Nephron (organoid): ENCODE measurements around the gene ELOF1.

ENCODE experiments used
- H3K27ac Mint-ChIP-seq, 3 experiments: 2 replicates each; pipeline ENCODE4 v1.8.0; 2020; ENCODE audit warnings: mixed read lengths in 3 of 3, mild to moderate bottlenecking in 2 of 3, moderate library complexity in 1 of 3
- H3K27me3 Mint-ChIP-seq: 2 replicates; pipeline ENCODE4 v1.8.0; 2021; ENCODE audit warnings: low read depth, mild to moderate bottlenecking, moderate library complexity, mixed read lengths
- H3K36me3 Mint-ChIP-seq: 2 replicates; pipeline ENCODE4 v1.8.0; 2020; ENCODE audit warnings: low read depth, mixed read lengths
- H3K4me1 Mint-ChIP-seq: 2 replicates; pipeline ENCODE4 v1.8.0; 2020; ENCODE audit warnings: mixed read lengths
- H3K4me3 Mint-ChIP-seq, 3 experiments: 2 replicates each; pipeline ENCODE4 v1.8.0; 2020; ENCODE audit warnings: mild to moderate bottlenecking in 3 of 3, mixed read lengths in 3 of 3, moderate library complexity in 2 of 3
- H3K9me3 Mint-ChIP-seq: 2 replicates; pipeline ENCODE4 v1.8.0; 2020; ENCODE audit warnings: mixed read lengths
- TF ChIP-seq, protein P1 (sequence below), 3 experiments: fragments of 200-600 bp; sonication (generic); IDR thresholded peaks; one replicate each; pipeline ENCODE4 v1.5.0; 2021; ENCODE audit warnings: antibody characterized with exemption in 3 of 3; ENCODE audit not compliant: unreplicated experiment in 3 of 3

ELOF1 gene

DNA sequence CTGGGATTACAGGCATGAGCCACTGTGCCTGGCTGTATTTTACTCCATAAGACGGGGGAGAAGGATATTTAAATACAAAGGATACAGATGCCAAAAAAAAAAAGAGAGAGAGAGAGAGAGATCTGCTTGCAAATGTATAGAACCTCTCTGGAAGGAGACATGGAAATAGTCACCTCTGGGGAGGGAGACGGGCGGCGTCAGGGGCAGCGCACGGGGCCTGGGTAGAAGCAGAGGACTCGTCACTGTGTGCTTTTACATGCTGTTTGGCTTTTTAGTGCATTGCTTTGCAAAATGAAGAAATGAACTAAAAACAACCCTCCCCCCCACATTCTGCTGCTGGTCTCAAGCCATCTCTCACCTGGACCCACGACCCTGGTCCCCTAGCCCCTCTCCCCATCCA is 48.6 kb downstream of the ELOF1 start:
- H3K4me1 Mint-ChIP-seq, result peaks cover 5% of the 10 kb centered on the region
- H3K9me3 Mint-ChIP-seq, result no peaks in the 10 kb centered on the region
- no peak overlapping the region for H3K27ac Mint-ChIP-seq
- H3K36me3 Mint-ChIP-seq, result peaks cover 14% of the 10 kb centered on the region
- TF ChIP-seq, protein P1, sequence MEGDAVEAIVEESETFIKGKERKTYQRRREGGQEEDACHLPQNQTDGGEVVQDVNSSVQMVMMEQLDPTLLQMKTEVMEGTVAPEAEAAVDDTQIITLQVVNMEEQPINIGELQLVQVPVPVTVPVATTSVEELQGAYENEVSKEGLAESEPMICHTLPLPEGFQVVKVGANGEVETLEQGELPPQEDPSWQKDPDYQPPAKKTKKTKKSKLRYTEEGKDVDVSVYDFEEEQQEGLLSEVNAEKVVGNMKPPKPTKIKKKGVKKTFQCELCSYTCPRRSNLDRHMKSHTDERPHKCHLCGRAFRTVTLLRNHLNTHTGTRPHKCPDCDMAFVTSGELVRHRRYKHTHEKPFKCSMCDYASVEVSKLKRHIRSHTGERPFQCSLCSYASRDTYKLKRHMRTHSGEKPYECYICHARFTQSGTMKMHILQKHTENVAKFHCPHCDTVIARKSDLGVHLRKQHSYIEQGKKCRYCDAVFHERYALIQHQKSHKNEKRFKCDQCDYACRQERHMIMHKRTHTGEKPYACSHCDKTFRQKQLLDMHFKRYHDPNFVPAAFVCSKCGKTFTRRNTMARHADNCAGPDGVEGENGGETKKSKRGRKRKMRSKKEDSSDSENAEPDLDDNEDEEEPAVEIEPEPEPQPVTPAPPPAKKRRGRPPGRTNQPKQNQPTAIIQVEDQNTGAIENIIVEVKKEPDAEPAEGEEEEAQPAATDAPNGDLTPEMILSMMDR (IDR thresholded peaks at IDR 0.05; ENCODE audit: unreplicated experiment in 3 of 3), result no peak
- no peak overlapping the region for H3K4me3 Mint-ChIP-seq
- H3K27me3 Mint-ChIP-seq, result no peaks in the 10 kb centered on the region

DNA sequence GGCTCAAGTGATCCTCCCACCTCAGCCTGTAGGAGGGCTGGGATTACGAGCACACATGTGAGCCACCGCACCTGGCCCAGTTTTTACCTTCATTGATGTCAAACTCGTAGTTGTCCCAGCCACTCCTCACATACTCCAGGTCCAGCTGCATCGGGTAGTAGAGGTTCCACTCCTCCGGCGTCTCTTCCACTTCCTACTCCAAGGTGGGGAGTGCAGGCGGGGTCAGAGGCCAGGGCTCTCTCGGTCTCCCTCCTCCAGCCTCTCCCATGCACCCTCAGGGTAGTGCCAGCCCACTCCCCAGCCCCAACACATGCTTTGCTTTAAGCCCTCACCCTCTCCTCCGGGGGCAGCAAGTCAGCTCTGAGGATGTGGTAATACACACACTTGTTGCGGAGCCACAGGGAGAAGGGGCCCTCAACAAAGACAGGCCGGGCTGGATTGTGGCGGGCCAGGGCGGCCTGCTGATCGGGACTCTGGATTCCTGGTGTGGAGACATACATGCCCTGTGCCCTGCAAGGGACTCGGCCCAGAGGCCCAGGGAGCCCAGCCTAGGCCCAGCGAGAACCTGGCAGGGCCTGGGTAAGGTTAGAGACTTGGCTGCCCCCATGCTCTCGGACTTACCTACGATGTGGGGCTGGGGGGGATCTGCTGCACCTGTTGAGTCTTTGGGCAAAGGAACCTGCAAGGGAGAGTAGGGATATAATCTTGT is 51.5 kb downstream of the ELOF1 start:
- Mint-ChIP-seq H3K36me3 (peaks cover 14% of the 10 kb centered on the region), H3K9me3 (no peaks in the 10 kb centered on the region), H3K4me3 (peak overlapping the region; percentile 88 to 89 (median 89)), H3K27ac (no peak overlapping the region), H3K27me3 (no peaks in the 10 kb centered on the region), H3K4me1 (peaks cover 9% of the 10 kb centered on the region)
- TF ChIP-seq, protein P1 (IDR thresholded peaks at IDR 0.05; ENCODE audit: unreplicated experiment in 3 of 3), result no peak

DNA sequence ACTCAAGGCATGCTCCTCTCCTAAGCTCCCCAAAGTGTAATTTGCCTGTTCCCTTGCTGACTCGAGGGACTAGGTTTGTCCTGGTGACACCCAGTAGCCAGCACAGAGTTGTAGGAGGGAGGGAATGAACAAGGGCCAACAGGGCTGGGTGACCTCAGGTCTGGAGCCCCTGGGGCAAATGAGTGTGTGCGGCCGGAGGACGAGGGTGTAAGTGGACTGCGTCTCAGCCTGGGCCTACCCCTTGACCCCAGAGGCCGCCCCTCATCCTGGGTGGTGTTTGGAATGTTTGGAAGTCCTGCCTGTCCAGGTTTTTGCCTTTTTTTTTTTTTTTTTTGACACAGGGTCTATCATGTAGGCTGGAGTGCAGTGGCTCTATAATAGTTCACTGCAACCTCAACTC is 52.1 kb downstream of the ELOF1 start:
- H3K4me3 Mint-ChIP-seq, result peak overlapping the region; percentile 88 to 89 (median 89)
- H3K9me3 Mint-ChIP-seq, result no peaks in the 10 kb centered on the region
- TF ChIP-seq, protein P1 (IDR thresholded peaks at IDR 0.05; ENCODE audit: unreplicated experiment in 3 of 3), result no peak
- peaks cover 12% of the 10 kb centered on the region for H3K36me3 Mint-ChIP-seq
- peaks cover 9% of the 10 kb centered on the region for H3K4me1 Mint-ChIP-seq
- H3K27me3 Mint-ChIP-seq, result no peaks in the 10 kb centered on the region
- H3K27ac Mint-ChIP-seq, result peak overlapping the region in 1 of 3 experiments; percentile 49

DNA sequence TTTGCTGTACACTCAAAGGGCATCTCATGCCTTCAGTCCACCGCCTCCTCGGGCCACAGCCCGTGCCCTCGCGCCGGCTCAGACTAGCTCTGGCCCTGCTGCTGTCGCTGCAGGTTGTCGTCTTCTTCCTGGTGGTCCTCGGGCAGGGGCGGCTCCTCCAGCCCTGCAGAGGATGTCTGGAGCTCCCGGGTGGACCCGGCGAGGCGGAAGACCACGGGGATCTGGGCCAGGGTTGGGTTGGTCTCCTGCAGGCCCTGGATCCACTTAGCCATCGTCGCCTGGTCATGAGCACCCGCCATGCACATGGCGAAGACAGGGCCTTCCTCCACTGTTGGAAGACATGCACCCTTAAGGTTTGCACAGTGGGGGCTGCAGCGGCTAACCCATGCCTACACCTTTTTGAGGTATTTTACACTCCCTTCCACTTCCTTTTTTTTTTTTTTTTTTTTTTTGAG is 52.9 kb downstream of the ELOF1 start:
- Mint-ChIP-seq H3K27me3 (no peaks in the 10 kb centered on the region), H3K4me1 (peaks cover 9% of the 10 kb centered on the region)

DNA sequence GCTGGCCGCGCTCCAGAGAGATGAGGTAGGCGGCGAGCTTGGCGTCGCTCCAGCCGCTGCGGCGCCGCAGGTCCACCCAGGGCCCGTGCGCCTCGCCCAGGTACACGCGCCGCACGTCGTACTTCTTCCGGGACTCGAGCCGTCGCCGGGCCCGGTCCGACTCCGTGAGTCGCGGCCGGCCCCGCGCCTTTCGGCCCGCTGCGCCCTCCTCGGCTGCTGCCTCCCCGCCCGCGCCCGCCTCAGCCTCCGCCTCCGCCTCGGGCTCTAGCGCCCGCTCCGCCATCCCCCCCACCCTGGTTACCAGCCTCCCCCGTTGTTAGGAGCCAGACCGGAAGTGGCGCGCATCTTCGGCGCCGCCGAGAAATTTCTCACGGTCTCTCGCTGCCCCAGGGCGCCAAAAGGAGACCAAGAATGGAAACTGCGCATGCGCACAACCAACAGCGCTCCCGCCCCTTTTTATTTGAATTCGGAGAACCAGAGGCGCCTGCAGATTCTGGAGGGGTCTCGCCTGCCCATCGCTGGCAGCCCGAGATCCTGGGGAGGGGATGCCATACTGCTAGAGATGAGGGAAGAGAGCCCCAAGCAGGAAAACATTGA is 53.4 kb downstream of the ELOF1 start, which contains the start of gene ZNF653:
TSS of gene ZNF653 (minus strand) at position 336 of the 597 bp plus-strand sequence. CDS start at position 283, 53 bp downstream.
- Mint-ChIP-seq H3K27me3 (no peaks in the 10 kb centered on the region), H3K27ac (peak within 1 kb of the TSS; percentile 89 to 97 (median 95)), H3K4me1 (peaks cover 9% of the 10 kb centered on the region), H3K36me3 (peaks cover 8% of the 10 kb centered on the region), H3K9me3 (no peaks in the 10 kb centered on the region), H3K4me3 (peak within 1 kb of the TSS; percentile 88 to 89 (median 89))
- TF ChIP-seq, protein P1 (IDR thresholded peaks at IDR 0.05; ENCODE audit: unreplicated experiment in 3 of 3), result no peak

More for the DNA sequence above, 52.9 kb downstream of the ELOF1 start:
- Mint-ChIP-seq H3K9me3 (no peaks in the 10 kb centered on the region), H3K4me3 (peak overlapping the region; percentile 88 to 89 (median 89)), H3K36me3 (peaks cover 7% of the 10 kb centered on the region), H3K27ac (peak overlapping the region; percentile 89 to 97 (median 95))
- TF ChIP-seq, protein P1 (IDR thresholded peaks at IDR 0.05; ENCODE audit: unreplicated experiment in 3 of 3), result no peak
